HG03135 (cell line): ENCODE data around the gene IBA57.
A peak's percentile ranks its signal among the peaks of the same experiment; 100 is the strongest.

Experiments
- ATAC-seq: cut with Tn5 transposase; IDR thresholded peaks from one replicate; pipeline ENCODE4 v1.9.1; 2021; ENCODE audit warnings: mild to moderate bottlenecking, moderate library complexity; ENCODE audit not compliant: unreplicated experiment

The IBA57 gene

DNA sequence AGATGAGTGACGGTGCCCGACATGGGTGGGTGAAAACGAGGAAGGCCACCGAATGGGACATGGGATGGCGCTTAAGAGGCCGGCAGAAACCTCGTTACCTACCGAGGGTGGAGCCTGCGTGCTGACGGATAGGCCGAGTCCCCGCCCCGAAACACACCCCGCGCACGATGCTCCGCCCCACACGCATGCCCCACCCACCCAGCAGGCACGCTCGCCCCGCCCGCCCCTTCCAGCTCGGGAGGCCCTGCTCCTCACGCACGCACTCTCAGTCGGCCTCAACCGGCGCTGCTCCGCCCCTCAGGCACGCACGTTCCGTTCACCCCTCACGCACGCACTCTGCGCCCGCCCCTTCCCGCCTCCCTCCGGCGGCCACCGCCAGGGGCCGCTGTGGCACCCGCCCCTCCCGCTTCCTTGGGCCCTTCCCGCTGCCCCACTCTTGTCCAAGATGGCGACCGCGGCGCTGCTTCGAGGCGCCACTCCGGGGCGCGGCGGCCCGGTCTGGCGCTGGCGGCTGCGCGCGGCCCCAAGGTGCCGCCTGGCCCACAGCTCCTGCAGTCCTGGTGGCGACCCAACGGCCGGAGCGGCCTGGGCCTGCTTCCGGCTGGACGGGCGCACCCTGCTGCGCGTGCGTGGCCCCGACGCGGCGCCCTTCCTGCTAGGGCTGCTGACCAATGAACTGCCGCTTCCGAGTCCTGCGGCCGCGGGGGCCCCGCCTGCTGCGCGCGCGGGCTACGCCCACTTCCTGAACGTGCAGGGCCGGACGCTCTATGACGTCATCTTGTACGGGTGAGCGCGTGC is at the start of gene IBA57:
Gene IBA57, plus strand, starts transcription at position 433 of the 798 bp plus-strand sequence. Its CDS starts 13 bp downstream, at position 446.
- peak; percentile 83 for ATAC-seq

DNA sequence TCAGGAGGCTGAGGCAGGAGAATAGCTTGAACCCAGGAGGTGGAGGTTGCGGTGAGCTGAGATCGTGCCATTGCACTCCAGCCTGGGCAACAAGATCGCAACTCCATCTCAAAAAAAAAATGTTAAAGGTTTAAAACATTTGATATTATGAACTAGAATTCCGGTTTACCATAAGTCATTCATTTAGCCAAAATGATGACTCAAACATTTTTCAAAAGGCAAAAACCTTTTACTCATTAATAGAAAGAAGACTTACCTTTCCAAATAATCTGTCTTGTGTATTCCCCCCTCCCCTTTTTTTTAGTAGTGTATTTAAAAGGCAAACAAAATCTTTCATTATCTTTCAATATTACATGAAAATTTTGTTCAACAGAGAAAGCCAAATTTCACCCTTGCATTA is 48.3 kb upstream of the IBA57 start:
- no peak for ATAC-seq

DNA sequence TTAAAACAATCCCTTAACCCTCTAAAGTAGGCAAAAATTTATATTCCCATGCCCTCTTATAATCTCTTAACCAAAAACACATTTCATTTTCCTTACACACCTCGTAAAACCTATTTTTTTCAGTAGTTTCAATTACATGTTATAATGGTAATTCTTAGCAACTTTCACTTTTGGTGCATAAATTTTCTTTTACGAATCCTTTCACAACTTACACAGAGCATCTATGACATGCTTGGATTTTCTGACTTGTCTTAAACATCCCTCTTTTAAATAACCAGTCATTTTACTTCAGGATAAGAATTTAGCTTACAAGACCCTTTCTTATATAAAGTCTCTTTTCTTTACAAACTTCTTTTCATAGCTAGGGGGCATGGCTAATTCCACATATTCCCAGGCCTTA is 47.6 kb upstream of the IBA57 start:
- no peak for ATAC-seq

DNA sequence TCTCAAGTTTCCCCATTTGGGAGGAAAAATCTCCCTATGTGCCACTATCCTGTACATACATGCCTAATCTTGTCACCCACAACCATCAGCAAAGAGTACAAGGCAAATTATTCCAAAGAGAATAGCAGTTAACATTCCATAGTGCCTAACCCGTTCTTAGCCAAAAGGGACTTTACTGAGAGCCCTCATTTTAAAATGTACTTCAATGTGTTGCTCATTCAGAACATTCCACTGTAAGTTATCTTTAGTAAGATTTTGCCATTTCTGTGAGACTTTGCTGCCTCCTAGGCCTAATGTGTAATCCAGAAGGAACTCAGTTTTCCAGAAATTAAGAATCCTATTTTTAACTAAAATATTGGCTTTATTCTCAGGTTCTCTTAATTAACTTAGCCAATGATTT is 45.3 kb upstream of the IBA57 start:
- ATAC-seq: no peak

DNA sequence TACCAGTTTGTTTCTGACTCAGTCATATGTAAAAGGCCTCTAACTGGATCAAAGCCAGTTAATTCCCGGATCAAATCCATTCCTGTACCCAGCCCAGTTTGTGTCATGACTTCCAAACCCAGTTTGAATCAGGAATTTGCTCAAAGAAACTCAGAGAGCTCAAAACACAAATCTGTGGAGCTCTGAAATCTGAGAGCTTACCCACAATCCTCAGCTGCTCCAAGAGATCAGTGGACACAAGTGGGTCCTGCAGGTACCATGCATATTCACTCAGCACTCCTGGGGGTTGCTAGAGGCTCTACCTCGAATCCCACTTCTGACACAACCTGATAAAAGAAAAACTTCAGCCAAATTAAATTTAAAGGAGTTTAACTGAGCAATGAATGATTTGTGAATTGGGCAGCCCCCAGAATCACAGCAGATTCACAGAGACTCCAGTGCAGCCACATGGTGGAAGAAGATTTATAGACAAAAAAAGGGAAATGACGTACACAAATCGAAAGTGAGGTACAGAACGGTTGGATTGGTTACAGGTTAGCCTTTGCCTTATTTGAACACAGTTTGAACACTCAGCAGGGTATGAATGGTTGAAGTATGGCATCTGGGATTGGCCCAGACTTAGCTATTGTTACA is 44.6 kb upstream of the IBA57 start:
- ATAC-seq: no peak

DNA sequence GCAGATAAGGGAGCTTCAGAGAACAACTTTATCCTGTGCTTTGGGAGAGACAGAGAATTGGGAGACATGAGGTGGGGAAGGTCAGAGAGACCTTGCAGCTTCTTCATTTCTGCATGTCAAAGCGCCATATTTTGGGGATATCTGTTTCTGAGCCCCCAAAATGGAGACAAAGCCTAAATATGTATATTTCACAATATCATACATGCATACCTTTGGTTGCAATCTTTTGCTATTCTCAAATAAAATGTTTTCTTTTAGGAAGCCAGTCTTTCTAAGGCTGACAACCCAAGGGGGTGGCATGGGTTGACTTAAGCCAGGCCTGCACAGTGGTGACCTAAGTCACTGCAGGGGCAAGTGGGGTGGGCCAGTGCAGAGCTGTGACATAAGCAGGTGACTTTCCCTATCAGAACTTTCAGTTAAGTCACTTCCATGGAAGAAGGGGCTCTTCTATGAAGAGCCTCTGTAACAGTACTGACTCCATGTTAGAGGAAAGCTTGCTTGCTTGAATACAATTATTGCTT is 42.6 kb upstream of the IBA57 start:
- no peak for ATAC-seq

DNA sequence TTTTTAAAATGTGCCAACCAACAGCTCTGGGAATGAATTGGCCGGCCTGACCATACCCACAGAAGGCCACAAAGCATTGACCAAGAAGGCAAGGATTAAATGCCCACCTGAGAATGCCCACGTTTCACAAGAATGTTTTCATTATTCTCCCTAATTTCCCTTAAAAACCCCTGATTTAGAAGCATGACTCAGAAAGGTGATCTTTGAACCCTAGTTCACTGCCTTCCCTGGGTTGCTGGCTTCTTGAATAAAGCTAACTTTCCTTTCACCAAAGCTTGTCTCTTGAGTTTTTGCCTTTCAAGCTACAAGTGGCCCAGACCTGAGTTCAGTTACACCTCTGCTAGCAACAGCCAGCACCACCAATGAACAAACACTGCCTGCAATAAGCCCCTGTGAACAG is 42.1 kb upstream of the IBA57 start:
- no peak for ATAC-seq

DNA sequence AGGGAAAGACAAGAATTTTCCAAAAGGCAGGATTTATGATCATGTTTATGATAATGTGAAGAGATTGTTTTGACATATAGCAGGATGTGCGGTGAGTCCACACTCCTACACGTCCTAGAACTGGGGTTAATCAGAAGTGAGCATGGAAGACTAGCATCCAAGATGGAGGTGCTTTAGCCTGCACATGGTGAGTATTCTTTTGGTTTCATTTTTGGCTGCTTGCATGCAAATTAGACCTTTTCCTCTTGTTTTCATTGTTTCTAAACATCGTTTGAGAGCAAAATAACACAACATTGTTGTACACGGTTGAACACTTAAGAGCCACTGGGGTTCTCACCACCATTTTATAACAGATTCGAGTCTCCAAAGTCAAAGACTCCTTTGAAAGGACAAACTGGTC is 40.4 kb upstream of the IBA57 start:
- ATAC-seq: no peak

DNA sequence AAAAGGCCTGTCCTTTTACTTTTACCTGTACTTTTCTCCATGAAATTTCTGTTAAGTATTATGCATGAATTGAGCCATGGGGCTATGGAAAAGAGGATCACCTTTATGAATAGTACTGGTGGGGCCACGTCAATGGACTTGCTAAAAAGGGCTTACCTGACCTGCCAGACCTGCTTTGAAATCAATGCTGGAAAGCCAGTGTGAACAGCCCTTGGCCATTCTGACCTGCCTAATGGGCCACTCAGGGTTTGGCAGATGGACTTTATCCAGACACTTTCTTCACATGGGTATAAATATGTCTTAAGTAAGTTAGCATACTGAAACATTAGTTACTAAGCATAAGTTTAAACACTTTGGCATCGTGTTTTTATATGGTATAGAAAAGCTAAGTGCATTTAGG is 33.8 kb upstream of the IBA57 start:
- ATAC-seq: no peak

DNA sequence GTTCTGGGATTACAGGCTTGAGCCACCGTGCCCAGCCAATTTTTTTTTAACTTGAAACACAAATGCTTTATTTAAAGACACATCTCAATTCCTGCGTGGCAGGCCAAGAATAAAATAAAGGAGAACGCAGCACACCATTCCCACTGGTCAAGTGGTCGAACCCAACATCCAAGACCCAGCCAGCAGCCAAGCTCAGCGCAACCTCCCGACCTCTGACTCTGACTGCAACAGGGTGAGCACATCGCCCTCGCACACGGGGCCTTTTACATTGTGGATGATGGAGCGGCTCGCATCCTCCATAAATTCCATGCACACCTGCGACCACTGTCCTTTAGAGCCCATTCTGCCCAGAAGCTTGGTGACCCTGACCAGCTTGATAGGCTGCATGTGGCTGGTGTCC is 31.0 kb upstream of the IBA57 start:
- ATAC-seq: no peak

DNA sequence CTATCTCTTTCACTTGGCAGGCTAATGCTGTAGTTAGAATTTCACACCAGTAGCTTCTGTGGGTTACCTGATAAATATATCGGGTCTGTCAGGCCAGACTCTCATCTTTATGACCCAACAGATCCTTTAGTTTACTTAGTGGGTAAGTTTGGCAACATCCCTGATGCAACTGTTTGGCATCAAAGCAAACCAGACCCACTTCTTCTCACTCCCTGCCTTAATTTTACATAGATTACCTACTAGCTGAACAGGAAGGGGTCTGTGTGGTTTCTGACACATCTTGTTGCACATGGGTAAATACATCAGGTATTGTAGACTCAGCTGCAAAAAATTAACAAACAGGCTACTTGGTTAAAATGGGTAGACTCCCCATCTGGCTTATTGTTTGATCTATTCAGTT is 28.7 kb upstream of the IBA57 start:
- ATAC-seq: no peak

DNA sequence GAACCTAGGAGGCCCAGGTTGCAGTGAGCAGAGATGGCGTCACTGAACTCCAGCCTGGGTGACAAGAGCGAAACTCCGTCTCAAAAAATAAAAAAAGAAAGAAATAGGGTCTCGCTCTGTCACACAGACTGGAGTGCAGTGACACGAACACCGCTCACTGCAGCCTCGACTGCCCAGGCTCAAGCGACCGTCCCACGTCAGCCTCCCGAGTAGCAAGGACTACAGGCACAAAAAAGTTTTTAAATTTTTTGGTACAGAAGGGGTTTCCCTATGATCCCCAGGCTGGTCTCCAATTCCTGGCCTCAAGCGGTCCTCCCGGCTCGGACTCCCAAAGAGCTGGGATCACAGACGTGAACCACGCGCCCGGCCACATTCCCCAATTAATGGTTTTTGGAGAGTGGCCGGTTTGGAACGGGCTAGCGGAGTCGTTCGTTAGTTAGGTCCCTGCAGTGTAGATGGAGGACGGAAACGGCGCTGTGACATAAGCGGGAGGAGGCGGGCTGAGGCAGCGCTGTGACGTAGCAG is 26.1 kb upstream of the IBA57 start:
- no peak for ATAC-seq

DNA sequence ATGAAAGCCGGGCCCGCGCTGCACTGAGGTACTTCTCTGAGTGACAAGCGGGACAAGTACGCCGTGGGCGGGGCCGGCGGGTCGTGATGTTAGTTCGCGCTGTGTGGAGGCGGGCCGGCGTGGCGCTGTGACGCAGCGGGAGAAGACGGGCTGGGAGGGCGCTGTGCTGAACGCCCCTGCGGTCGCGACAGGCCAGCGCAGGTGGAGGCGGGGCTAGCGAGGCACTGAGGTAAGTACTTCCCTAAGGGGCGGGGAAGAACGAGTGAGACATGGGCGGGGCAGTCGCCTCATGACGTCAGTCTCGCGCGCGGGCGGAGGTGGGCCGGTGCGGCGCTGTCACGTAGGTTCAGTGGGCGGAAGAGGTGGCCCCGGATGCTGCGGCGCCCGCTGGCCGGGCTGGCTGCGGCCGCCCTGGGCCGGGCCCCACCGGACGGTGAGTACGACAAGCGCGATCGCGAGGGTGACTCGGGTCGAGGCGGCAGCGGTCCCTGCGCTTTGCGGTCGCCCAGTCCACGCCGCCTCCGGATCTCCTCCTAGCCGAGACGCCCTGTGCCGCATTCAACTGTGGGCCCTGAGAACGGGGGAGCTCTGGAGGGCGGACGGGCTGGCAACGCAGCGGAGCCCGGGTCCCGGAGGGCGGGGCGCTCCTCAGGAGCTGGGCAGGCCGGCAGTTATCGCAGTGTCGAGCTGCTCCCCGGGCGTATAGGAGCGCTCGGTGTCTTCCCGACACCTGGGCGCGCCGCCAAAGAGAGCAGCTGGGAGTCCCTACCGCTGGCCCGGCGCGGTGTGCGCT is 25.5 kb upstream of the IBA57 start, which contains the start of gene GUK1:
Gene GUK1, plus strand, starts transcription at position 349 of the 793 bp plus-strand sequence. Its CDS starts 24 bp downstream, at position 373.
- ATAC-seq: peak; percentile 91

DNA sequence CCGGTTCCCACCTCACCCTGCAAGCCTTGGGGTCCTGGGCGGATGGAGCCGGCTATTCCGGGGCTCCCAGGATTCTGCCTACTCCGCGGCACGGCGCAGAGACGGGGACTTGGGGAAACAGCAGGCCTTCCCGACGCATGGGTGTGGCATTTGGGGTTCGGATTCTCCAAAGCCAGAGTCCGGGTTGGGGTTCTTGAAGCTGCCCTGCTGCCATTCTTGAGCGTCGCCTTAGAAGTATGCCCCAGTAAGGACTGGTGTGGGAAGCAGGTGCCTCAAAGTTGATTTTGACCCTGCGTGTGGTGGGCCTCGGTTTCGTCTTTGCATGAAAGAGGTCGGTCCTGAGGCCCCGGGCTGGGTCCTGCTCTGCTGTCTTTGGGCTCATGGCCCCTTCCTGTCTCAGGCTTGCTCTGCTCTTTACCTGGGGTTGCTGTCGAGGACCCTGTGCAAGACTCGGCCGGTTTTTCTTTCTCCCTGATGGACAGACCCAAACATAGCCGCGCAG is 24.8 kb upstream of the IBA57 start:
- ATAC-seq: no peak

DNA sequence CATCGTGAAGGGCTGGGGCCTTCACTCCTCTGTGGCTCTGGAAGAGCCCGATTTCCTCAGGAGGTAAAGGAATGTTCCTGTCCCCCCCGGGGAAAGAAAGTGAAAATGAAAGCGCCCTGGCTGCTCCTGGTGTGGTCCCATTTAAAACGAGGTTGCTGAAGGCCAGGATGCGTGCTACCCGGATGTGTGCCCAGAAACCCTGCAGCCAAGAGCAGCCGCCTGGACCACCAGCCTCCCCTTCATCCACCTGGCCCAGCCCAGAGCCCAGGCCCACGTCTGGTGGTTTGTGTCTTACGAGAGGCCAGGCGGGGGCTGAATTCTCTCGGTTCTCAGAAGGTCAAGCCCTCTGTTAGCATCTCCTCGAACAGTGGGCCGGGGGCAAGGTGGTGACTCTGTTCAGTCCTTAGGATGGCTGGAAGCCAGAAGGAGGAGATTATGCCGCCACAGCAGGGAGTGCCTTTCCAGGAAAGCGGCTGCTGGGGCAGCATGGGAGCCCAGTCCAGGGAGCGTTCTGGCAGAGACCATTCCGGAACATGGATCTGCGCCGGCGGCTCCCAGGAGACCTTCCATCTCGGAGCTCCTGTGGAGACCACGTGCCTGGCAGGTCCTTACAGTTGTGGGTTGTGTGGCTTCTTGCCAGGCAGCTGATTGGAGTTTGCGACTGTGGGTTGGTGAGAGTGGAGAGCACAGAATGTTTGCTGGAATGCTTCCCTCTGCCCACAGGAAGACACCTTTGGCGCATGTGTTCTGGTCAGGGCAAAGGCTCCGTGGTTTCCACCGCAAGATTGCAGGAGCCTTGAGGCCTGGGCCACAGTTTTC is 24.2 kb upstream of the IBA57 start:
- no peak for ATAC-seq

DNA sequence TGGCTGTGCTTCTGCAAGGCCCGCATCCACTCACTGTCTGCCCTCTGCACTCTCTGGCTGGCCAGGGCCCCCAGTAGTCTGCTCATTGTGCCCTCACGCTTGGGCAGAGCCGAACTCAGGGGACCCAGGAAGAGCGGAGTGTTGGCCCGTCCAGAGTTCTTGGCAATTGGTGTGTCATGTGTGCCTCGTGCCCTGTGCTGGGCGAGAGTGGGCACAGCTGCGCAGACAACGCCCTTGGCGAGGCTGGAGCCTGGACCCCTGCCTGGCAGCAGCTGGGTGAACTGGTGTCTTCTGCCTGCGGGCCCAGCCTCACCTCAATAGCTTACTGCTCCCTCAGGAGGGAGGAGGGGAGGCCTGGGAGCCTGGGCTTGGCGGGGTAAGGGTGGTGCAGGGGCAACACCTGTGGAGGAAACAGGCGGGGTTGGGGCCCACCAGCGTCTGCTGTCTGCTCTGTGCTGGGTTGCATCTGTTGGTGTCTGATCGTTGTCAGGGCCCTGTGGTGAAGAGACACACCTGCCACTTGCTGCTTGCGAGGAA is 23.4 kb upstream of the IBA57 start:
- ATAC-seq: no peak

DNA sequence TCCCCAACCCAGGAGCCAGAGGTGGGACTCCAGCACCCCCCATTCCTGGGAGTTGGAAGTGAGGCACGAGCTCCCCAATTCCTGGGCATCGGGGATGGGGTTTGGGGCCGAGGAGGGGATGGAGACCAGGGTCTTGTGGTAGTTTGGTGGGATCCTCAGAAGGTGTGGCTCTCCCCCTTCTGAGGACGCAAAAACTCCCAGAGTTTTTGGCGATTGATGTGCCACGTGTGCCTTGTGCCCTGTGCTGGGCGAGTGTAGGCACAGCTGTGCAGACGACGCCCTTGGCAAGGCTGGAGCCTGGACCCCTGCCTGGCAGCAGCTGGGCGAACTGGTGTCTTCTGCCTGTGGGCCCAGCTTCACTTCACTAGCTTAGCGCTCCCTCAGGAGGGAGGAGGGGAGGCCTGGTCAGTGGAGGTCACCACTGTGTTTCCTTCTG is 22.9 kb upstream of the IBA57 start:
- ATAC-seq: no peak

DNA sequence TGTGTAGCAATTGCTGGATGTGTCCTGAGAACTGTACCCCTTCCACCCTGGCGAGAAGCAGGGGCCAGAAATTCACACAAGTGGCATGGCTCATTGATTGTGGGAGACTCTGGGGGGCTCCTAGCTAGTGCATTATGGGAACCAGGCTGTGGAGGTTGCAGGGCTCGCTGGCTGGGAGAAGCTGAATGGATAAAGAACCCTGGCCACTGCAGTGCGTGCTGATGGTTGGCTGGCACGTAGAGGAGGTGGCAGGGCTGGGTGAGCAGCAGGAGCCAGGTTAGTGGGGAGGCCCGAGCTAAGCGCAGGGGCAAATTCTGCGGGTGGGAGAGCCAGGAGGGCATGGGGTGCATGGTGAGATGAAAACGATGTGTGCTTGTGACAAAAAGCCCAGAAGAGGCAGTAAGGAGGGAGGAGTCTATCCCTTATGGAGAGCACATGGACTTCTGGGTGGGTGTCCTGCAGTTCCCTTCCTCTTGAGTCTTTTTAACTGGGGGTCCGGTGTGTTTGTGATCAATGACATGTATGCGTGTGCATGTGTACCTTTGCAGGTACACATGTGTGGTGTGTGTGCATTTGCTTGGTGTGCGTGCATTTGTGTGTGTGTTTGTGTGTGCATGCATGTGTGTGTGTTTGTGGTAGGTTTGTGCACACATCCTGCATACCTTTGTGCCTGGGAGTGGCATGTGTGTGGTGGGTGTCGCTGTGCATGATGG is 22.0 kb upstream of the IBA57 start:
- no peak for ATAC-seq
